DMS53 treated with DMSO at 0.1 percent for 48 hours (cell line): ENCODE data around the gene ELP2.
A peak's percentile ranks its signal among the peaks of the same experiment; 100 is the strongest.
"Not testable (repeated sequence)": the region's sequence is repeated elsewhere in the genome, so short reads cannot be mapped to it uniquely, and the experiment has no call there.

Source experiments
- DNase-seq: peaks from one replicate; lab custom pipeline; 2025; ENCODE audit not compliant: unreplicated experiment; lab: John Stamatoyannopoulos, UW

Gene ELP2, protein sequence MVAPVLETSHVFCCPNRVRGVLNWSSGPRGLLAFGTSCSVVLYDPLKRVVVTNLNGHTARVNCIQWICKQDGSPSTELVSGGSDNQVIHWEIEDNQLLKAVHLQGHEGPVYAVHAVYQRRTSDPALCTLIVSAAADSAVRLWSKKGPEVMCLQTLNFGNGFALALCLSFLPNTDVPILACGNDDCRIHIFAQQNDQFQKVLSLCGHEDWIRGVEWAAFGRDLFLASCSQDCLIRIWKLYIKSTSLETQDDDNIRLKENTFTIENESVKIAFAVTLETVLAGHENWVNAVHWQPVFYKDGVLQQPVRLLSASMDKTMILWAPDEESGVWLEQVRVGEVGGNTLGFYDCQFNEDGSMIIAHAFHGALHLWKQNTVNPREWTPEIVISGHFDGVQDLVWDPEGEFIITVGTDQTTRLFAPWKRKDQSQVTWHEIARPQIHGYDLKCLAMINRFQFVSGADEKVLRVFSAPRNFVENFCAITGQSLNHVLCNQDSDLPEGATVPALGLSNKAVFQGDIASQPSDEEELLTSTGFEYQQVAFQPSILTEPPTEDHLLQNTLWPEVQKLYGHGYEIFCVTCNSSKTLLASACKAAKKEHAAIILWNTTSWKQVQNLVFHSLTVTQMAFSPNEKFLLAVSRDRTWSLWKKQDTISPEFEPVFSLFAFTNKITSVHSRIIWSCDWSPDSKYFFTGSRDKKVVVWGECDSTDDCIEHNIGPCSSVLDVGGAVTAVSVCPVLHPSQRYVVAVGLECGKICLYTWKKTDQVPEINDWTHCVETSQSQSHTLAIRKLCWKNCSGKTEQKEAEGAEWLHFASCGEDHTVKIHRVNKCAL

GRCh38 chr18:36129300-36130038 is at the start of gene ELP2, which contains the start of gene SLC39A6:
TSS of gene ELP2 (plus strand) at chr18:36129899. CDS start at chr18:36129934, 35 bp downstream.
TSS of gene SLC39A6 (minus strand) at chr18:36129340. CDS start at chr18:36127007, 2,333 bp downstream.
- DNase-seq = peak; percentile 88

GRCh38 chr18:36081118-36081517 is 48.6 kb upstream of the ELP2 start:
- not testable (repeated sequence) for DNase-seq

GRCh38 chr18:36083729-36084128 is 46.0 kb upstream of the ELP2 start:
- no peak for DNase-seq

DNA sequence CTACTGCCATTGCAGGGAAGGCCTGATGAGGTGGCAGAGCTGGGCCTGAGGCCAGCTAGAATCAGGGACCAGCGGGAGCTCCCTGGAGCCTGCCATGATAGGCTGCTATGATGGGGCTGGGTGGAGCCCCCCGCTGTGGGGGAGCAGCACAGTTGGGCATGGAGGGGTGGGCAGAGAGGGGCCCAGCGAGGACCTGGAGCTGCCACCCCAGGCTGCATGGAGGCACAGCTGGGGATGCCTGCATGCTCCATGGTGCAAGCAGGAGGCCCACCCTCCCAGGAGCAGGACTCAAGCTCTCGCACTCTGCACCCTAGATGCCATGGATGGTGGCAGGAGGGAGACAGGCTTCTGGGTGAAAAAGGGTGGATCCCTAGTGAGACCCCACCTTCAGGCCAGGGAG is 44.5 kb upstream of the ELP2 start:
- DNase-seq = no peak

- no peak for DNase-seq
Observed at GRCh38 chr18:36086186-36086585, 43.5 kb upstream of the ELP2 start.

GRCh38 chr18:36088256-36088655 is 41.4 kb upstream of the ELP2 start:
- DNase-seq = no peak

DNA sequence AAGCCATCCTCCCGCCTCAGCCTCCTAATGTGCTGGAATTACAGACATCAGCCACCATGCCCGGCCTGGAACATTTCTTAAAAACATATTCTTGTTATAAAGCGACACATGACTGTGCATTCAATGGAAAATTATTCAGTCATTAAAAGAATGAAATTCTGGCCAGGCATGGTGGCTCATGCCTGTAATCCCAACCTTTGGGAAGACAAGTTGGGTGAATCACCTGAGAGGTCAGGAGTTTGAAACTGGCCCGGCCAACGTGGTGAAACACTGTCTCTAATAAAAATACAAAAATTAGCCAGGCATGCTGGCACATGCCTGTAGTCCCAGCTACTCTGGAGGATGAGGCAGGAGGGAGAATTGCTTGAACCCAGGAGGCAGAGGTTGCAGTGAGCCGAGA is 40.7 kb upstream of the ELP2 start:
- no peak for DNase-seq

DNA sequence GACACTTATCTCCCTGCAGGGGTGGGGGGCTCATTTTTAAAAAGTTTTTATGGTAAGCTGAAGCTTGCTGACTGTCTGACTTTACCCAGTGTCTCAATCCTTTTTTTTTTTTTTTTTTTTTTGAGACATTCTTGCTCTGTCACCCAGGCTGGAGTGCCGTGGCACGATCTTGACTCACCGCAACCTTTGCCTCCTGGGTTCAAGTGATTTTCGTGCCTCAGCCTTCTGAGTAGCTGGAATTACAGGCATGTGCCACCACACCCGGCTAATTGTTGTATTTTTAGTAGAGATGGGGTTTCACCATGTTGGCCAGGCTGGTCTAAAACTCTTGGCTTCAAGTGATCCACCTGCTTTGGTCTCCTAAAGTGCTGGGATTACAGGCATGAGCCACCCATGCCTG is 37.6 kb upstream of the ELP2 start:
- DNase-seq = not testable (repeated sequence)

DNA sequence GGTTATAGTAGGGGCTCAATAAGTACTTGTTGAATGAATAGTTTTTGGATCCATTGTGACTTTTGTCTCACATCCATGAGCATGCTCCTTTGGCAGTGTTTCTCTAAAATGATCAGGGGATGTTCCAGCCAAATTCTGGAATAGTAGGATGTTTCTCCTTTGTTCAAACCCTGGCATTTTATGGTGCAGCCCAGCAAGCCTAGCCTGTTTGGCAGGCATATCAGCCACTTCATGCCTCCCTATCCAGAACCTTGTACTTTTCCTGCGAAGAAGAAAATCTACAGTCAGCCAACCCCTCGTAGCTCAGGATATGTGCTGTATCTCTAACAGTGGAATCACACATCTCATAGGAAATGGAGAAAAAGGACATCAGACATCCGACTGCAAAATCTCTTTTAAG is 35.3 kb upstream of the ELP2 start:
- DNase-seq = no peak

GRCh38 chr18:36095936-36096519 is 33.7 kb upstream of the ELP2 start:
- DNase-seq = peak; percentile 76

DNA sequence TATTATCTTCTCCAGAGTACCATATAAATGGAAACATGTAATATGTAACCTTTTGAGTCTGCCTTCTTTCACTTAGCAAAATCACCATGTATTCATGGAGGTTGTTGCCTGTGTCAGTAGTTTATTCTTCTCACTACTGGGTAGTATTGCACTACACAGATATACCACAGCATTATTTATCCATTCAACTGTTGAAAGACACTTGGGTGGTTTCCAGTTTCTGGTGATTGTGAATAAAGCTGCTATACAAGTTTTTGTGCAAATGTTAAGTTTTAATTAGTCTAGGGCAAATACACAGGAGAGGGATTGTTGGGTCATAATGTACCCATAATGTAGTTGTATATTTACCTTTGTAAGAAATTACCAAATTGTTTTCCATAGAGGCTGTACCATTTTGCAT is 32.7 kb upstream of the ELP2 start:
- no peak for DNase-seq

DNA sequence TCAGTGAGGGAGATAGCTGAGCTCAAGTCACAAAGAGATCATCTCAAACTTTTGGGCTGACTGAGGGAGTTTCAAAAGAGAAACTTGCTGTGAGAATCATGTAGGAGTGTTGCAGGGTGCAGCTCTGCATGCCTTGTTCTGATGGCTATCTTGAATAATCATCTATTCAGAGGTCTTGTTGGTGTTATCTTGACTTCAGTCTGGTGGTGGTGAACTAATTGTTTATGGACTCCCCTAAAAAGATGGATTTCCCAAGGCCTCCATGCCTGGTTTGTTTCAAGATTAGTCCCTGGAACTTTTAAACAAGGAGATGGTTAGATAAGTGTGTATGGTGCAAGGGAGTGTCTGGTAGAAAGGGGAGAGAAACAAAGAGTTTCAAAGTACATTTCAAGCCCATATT is 30.4 kb upstream of the ELP2 start:
- no peak for DNase-seq

GRCh38 chr18:36101943-36102342 is 27.8 kb upstream of the ELP2 start:
- no peak for DNase-seq

GRCh38 chr18:36104749-36105148 is 24.9 kb upstream of the ELP2 start:
- DNase-seq = no peak

DNA sequence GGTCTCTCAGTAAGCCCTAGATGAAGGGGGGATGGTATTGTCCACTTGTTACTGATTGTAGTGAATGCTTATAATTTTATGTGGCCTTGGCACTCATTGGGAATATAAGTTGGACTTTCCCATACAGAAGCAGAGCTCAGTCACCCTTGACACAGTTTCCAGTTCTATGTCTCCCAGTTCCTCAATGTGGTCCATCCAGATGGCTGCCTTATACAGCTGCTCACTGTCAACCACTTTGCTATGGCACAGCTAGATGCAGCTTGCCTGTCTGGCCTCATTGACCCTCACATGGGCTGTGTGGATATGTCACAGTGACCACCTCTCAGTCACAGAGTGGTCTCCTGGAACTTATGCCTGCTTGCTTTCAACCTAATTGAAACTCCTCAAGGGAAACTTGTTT is 22.2 kb upstream of the ELP2 start:
- DNase-seq = no peak

GRCh38 chr18:36108196-36108595 is 21.5 kb upstream of the ELP2 start:
- no peak for DNase-seq

DNA sequence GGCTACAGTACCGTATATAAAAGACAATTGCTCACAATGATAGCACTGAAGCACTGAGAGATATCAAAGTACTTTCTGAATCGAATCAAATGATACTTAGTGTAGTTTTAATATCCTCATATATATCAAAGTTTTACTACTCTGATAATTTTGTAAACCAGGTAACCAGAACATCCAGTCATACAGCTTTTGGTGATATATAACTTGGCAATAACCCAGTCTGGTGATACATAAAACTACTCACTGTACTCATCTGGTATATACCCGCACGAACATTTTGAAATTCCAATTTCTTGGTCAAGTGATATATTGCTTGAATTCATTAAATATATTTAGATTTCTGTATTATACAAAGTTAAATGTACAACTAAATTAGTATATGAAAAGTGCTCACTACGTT is 21.1 kb upstream of the ELP2 start:
- DNase-seq = no peak

DNA sequence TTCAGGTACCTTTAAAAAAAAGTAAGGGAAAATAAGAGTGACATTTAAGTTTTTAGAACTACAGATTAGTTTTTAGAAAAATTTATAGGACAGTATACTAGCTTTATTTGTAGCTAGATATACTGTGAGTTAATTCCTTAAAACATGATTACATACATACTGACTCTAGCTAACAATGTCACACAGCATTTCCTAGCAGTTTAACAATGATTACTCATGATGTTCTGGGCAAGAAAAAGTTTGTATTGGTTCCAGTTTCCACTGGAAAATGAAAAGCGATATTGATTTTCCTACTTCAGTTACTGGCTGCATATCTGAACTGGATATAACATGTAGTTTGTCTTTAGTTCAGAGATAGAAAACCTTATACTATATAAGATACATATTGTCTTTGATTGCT is 20.0 kb upstream of the ELP2 start:
- DNase-seq = no peak

DNA sequence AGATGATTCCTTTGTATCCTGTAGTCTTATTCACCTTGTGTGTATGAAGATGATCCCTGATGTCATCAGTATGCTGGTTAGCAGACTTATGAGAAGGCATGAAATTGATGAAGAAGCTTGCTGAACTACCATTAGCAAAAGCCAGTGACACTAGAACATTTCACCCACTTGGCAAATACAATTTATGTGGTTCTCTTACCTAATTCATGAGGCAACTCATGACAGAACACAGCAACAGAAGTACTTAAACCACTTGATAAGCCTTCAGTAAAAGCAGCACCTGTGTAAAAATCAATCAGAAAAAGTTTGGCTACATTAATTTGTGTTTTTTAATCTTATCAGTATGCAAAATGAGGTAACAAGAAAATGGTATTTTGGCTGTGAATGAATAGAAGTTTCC is 17.4 kb upstream of the ELP2 start:
- no peak for DNase-seq

GRCh38 chr18:36114251-36114650 is 15.4 kb upstream of the ELP2 start:
- DNase-seq = no peak

GRCh38 chr18:36114738-36115137 is 15.0 kb upstream of the ELP2 start:
- no peak for DNase-seq
